ENCODE measurements around the gene IFT20.

GRCh38 chr17:28345419-28346198 is 10.3 kb upstream of the IFT20 start:
- TF ChIP-seq, protein P1, sequence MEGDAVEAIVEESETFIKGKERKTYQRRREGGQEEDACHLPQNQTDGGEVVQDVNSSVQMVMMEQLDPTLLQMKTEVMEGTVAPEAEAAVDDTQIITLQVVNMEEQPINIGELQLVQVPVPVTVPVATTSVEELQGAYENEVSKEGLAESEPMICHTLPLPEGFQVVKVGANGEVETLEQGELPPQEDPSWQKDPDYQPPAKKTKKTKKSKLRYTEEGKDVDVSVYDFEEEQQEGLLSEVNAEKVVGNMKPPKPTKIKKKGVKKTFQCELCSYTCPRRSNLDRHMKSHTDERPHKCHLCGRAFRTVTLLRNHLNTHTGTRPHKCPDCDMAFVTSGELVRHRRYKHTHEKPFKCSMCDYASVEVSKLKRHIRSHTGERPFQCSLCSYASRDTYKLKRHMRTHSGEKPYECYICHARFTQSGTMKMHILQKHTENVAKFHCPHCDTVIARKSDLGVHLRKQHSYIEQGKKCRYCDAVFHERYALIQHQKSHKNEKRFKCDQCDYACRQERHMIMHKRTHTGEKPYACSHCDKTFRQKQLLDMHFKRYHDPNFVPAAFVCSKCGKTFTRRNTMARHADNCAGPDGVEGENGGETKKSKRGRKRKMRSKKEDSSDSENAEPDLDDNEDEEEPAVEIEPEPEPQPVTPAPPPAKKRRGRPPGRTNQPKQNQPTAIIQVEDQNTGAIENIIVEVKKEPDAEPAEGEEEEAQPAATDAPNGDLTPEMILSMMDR (IDR thresholded peaks at IDR 0.05 in 8 of 11, conservative IDR thresholded peaks at IDR 0.05 in 3 of 11): no peak
- no peak for TF ChIP-seq POLR2A (IDR thresholded peaks at IDR 0.05)
